ENCODE results near the gene UCN3. TPM values are rescaled to one million over a fixed set of nuclear protein-coding genes. Genes with fewer than 3 reads are reported as not detected.

Gene UCN3
- total and polyA plus RNA-seq, 9 of the 15 experiments (the other 6 are each of a cell fraction or from before 2014, with no cell fraction given): not detected

DNA sequence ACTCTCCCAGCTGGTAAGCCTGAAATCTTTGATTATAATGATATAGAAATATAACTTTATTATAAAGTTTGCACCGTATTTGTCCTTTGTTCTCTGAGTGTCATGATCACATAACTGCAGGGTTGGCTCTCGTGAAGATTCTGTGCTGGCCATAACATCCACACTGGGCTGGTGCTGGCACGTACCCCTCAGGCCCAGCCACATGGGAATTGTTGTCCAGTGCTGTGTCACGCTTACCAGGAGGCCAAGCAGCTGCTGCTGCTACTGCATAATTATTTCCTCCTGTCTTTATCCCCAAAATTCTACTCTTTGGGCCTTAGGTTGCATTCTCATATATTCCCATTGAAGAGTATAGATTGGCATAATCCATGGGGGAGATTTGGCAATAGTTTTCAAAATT is 20.8 kb upstream of the UCN3 start (continued):
- TF ChIP-seq ZEB2 (IDR thresholded peaks at IDR 0.05): no peak

DNA sequence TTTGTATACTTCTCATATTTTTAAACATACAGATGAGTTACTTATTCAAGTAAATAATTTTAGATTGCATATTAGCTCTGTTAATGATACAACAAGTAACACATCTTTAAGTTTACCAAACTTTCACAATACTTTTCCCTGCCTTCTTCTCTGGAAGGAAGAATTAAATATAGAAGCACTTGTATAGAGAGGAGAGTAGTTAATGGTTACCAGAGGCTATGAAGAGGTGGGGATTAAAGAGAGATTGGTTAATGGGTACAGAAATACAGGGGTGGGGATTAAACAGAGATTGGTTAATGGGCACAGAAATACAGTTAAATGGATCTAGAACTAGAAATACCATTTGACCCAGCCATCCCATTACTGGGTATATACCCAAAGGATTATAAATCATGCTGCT is 20.0 kb upstream of the UCN3 start:
- intact Hi-C loops (cut with micrococcal nuclease): no loop called here
- FAIRE-seq: no peak

More for the DNA sequence above, 20.0 kb upstream of the UCN3 start:
- Histone ChIP-seq H3K4me1 (replicated peaks in 1 of 2; ENCODE audit: control insufficient read depth in 2 of 2, insufficient read depth in 2 of 2, low read length in 2 of 2) (no peaks in the 10 kb centered on the region), H3K27me3 (ENCODE audit: control insufficient read depth in 2 of 2, insufficient read depth in 2 of 2, low read length in 2 of 2) (peaks cover 0 to 7% of the 10 kb centered on the region in 2 experiments; a peak in 1 of 5 replicates), H3K79me2 (ENCODE audit: control insufficient read depth, insufficient read depth, low read length) (no peaks in the 10 kb centered on the region), H3K36me3 (ENCODE audit: control insufficient read depth, insufficient read depth, low read length) (no peaks in the 10 kb centered on the region), H3K9me1 (ENCODE audit: control insufficient read depth, insufficient read depth, low read length) (no peaks in the 10 kb centered on the region), H4K20me1 (replicated peaks; ENCODE audit: control insufficient read depth, insufficient read depth, low read length) (no peaks in the 10 kb centered on the region), H3K27ac (ENCODE audit: extremely low read depth, low read depth, low read length) (no peak overlapping the region), H3K4me2 (ENCODE audit: insufficient read depth, low read length) (no peak overlapping the region), H3K9ac (ENCODE audit: insufficient read depth in 1 of 2, low read depth in 2 of 2, low read length in 2 of 2) (no peak overlapping the region), H2AFZ (ENCODE audit: low read depth, low read length) (no peak overlapping the region), H3K9me3 (replicated peaks; ENCODE audit: control insufficient read depth, insufficient read depth, low read depth, low read length) (no peaks in the 10 kb centered on the region), H3K4me3 (no peak overlapping the region)
- BruUV-seq (replicated peaks): no TSS peak
- DNase-seq (ENCODE audit: extremely low read depth in 1 of 4, low spot score in 3 of 4) (no peak), ATAC-seq (no peak)
- in situ Hi-C loops (cut with MboI): no loop called here
- ChIA-PET CTCF (ENCODE audit: low intra/inter-chr PET ratio) (no interaction called here), POLR2A (no interaction called here)
- TF ChIP-seq KLF16 (IDR thresholded peaks at IDR 0.05): no peak
- TF ChIP-seq, protein P1, sequence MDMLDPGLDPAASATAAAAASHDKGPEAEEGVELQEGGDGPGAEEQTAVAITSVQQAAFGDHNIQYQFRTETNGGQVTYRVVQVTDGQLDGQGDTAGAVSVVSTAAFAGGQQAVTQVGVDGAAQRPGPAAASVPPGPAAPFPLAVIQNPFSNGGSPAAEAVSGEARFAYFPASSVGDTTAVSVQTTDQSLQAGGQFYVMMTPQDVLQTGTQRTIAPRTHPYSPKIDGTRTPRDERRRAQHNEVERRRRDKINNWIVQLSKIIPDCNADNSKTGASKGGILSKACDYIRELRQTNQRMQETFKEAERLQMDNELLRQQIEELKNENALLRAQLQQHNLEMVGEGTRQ (CRISPR knock-in tag; IDR thresholded peaks at IDR 0.05): no peak
- TF ChIP-seq TEAD4 (IDR thresholded peaks at IDR 0.05; ENCODE audit: low read length): no peak
- TF ChIP-seq TEAD4 (CRISPR knock-in tag; IDR thresholded peaks at IDR 0.05; ENCODE audit: borderline replicate concordance): no peak
- TF ChIP-seq GABPA (tag; conservative IDR thresholded peaks at IDR 0.05; ENCODE audit: low read depth): no peak
- no peak for TF ChIP-seq MCM7 (IDR thresholded peaks at IDR 0.05)
- TF ChIP-seq, protein P2, sequence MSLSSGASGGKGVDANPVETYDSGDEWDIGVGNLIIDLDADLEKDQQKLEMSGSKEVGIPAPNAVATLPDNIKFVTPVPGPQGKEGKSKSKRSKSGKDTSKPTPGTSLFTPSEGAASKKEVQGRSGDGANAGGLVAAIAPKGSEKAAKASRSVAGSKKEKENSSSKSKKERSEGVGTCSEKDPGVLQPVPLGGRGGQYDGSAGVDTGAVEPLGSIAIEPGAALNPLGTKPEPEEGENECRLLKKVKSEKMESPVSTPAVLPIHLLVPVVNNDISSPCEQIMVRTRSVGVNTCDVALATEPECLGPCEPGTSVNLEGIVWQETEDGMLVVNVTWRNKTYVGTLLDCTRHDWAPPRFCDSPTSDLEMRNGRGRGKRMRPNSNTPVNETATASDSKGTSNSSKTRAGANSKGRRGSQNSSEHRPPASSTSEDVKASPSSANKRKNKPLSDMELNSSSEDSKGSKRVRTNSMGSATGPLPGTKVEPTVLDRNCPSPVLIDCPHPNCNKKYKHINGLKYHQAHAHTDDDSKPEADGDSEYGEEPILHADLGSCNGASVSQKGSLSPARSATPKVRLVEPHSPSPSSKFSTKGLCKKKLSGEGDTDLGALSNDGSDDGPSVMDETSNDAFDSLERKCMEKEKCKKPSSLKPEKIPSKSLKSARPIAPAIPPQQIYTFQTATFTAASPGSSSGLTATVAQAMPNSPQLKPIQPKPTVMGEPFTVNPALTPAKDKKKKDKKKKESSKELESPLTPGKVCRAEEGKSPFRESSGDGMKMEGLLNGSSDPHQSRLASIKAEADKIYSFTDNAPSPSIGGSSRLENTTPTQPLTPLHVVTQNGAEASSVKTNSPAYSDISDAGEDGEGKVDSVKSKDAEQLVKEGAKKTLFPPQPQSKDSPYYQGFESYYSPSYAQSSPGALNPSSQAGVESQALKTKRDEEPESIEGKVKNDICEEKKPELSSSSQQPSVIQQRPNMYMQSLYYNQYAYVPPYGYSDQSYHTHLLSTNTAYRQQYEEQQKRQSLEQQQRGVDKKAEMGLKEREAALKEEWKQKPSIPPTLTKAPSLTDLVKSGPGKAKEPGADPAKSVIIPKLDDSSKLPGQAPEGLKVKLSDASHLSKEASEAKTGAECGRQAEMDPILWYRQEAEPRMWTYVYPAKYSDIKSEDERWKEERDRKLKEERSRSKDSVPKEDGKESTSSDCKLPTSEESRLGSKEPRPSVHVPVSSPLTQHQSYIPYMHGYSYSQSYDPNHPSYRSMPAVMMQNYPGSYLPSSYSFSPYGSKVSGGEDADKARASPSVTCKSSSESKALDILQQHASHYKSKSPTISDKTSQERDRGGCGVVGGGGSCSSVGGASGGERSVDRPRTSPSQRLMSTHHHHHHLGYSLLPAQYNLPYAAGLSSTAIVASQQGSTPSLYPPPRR (CRISPR knock-in tag; IDR thresholded peaks at IDR 0.05; ENCODE audit: borderline replicate concordance): no peak
- TF ChIP-seq MAFK (IDR thresholded peaks at IDR 0.05; ENCODE audit: low read length): no peak
